Left kidney (tissue), 8 donors: ENCODE data around the gene SLC22A23. TPM values are rescaled to one million over a fixed set of nuclear protein-coding genes. Genes with fewer than 3 reads are reported as not detected.
A peak's percentile ranks its signal among the peaks of the same experiment; 100 is the strongest.

ENCODE experiments used
- DNase-seq: peaks from one replicate; pipeline ENCODE4 v3.0.0-alpha.2; 2013
- long read RNA-seq, 8 donors: transcript quantifications; one replicate each; lab custom pipeline, GENCODE V29; 2026
- polyA plus RNA-seq: library from polyadenylated mRNA; unstranded; fragments of 120-200 nt; gene quantifications from one replicate; pipeline ENCODE4 v1.2.1, GENCODE V29; 2013; ENCODE audit not compliant: insufficient read length

Gene SLC22A23, protein sequence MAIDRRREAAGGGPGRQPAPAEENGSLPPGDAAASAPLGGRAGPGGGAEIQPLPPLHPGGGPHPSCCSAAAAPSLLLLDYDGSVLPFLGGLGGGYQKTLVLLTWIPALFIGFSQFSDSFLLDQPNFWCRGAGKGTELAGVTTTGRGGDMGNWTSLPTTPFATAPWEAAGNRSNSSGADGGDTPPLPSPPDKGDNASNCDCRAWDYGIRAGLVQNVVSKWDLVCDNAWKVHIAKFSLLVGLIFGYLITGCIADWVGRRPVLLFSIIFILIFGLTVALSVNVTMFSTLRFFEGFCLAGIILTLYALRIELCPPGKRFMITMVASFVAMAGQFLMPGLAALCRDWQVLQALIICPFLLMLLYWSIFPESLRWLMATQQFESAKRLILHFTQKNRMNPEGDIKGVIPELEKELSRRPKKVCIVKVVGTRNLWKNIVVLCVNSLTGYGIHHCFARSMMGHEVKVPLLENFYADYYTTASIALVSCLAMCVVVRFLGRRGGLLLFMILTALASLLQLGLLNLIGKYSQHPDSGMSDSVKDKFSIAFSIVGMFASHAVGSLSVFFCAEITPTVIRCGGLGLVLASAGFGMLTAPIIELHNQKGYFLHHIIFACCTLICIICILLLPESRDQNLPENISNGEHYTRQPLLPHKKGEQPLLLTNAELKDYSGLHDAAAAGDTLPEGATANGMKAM
- polyA plus RNA-seq, result 12.8 TPM
- long read RNA-seq, donor 1, full-length matches to known transcripts, result 1 of 1 reads
- long read RNA-seq, donor 1, partial matches to known transcripts, result 0 of 1 reads
- long read RNA-seq, donor 1, other reads (novel, unspliced or antisense), result 0 of 1 reads
- long read RNA-seq, donor 2, full-length matches to known transcripts, result 4 of 4 reads
- long read RNA-seq, donor 2, partial matches to known transcripts, result 0 of 4 reads
- long read RNA-seq, donor 2, other reads (novel, unspliced or antisense), result 0 of 4 reads
- long read RNA-seq, donor 3, partial matches to known transcripts, result 0 of 1 reads
- long read RNA-seq, donor 3, other reads (novel, unspliced or antisense), result 0 of 1 reads
- long read RNA-seq, donor 4, result 0 reads
- long read RNA-seq, donor 5, result 0 reads
- long read RNA-seq, donor 6, result 0 reads
- long read RNA-seq, donor 7, full-length matches to known transcripts, result 4 of 4 reads
- long read RNA-seq, donor 7, partial matches to known transcripts, result 0 of 4 reads
- long read RNA-seq, donor 7, other reads (novel, unspliced or antisense), result 0 of 4 reads
- long read RNA-seq, donor 8, full-length matches to known transcripts, result 1 of 1 reads
- long read RNA-seq, donor 8, partial matches to known transcripts, result 0 of 1 reads
- long read RNA-seq, donor 8, other reads (novel, unspliced or antisense), result 0 of 1 reads

DNA sequence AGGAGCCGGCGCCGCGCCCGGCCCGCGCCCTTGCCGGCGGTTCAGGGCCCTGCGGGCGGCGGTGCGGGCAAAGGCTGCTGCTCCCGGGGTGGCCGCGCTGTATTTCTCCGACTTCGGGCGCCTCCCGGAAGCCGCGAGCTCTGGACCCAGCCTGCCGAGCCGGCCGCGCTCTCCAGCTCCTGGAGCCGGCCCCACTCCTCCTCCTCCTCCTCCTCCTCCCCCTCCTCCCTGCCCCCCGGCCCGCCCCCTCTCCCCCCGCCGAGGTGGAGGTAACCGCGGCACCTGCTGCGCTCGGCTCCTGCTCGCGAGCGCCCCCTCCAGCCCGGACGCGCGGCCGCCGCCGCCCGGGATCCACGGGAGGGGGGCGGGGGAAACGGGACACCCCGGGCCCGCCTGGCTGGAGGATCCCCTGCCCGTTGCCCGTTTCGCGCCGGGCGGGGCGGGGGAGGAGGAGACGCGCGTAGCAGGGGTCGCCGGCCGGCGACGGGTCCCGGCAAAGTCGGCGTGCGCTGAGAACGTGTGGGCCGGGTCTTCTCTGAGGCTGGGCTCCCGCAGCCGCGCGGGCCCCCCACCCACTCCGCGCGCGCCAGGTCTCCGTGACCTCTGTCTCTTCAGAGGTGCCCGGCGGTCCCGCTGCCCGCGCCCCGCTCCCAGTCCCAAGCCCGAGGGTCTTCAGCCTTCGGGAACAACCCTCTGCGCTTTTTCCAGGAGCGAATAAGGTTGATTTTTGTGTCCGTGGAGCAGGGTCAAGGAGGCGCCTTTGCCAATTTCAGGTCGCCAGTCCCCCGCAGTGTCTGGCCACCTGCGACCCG is at the start of gene SLC22A23:
Gene SLC22A23 (minus strand): TSS at position 153 of the 812 bp plus-strand sequence. CDS start 491 bp downstream, outside the sequence.
- peak; percentile 82 for DNase-seq

DNA sequence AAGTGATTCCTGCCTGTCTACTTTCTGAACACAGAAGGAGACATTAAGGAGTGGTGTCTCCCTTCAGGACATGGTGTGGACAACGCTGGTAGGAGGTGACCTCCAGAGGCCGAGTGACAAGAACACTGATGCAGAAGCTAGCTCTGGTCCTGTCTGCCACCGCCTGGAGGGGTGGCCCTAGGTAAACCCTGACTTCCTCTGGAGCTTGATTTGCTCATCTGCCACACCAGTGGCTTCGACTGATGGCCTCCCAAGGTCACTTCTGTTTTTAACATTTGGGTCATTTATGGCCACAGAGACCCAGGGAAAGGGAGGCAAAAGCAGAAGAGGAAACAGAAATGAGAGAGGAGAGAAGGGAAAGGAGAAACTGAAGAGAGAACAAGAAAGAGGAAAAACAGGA is 49.4 kb upstream of the SLC22A23 start:
- DNase-seq, result no peak

DNA sequence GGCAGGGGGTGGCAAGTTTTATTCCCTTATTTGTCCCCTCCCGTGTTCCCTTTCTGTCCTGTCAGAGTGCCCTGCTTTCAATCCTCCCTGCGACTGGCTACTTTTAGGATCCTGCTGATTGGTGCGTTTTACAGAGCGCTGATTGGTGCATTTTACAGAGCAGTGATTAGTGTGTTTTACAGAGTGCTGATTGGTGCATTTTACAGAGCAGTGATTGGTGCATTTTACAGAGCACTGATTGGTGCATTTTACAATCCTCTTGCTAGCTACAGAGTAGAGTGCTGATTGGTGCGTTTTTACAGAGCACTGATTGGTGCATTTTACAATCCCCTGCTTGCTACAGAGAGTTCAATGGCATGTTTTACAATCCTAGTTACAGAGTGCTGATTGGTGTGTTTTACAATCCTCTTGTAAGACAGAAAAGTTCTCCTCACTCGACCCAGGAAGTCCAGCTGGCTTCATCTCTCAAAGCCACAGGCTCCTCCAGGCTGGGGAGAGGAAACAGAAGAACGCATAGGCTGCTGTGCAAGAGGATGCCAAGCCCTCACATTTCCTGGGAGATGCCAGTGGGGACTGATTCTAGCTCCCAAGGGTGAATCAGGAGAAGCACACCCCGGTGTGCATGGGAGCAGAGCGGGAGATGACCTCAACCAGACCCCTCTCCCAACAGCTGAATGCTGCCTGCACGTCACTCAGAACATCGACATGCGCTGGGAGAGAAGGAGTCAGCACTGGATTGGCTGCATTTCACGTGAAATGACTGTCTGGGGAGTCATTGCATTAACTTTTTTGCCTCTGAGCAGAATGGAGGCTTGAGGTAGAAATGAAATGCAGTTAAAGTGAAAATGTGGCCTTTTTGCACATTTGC is 48.3 kb upstream of the SLC22A23 start:
- no peak for DNase-seq

DNA sequence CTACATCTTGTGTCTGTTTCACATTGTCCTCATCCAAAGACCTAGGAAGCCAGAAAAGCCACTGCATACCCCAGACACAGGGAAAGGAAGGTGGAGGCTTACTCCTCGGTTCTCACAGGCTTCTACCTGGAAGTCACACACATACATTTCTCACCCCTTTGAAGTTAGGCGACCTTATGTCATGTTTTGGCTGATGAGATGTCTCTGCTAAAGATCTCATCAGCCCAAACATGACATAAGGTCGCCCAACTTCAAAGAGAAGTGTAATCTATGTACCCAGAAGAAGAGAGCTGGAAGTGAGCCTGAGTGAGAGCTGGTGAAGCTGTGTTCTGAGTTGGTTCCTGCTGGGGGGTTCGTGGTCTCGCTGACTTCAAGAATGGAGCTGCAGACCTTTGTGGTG is 47.5 kb upstream of the SLC22A23 start:
- no peak for DNase-seq

DNA sequence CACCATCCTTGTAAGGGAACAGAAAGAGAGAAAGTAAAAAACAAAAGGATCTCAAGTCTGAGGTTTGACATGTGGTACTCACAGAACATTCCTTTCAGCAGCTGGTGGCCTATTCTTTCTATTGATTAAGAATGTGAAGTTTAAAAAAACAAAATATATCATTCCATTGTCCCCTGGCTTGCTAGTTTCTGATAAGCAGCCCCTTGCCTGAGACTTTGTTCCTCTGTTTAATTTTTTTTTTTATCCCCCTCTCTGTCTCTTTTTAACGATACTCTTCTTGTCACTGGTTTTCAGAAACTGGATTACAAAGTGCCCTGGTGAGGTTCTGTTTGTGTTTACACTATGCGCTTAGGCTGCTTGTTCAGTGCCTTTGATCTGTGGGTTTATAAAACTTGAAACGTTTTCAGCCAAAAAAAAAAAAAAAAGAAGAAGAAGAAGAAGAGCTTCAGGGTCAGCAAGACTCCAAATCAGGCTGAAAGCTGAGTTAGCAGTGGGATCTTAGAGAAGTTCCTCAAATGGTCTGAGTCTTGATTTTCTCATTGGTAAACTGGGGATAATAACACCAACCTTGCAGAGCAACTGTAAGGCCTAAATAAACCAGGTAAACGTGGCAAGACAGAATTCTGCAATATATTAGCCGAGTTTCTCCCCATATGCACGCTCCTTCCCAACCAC is 45.1 kb upstream of the SLC22A23 start:
- DNase-seq, result no peak

DNA sequence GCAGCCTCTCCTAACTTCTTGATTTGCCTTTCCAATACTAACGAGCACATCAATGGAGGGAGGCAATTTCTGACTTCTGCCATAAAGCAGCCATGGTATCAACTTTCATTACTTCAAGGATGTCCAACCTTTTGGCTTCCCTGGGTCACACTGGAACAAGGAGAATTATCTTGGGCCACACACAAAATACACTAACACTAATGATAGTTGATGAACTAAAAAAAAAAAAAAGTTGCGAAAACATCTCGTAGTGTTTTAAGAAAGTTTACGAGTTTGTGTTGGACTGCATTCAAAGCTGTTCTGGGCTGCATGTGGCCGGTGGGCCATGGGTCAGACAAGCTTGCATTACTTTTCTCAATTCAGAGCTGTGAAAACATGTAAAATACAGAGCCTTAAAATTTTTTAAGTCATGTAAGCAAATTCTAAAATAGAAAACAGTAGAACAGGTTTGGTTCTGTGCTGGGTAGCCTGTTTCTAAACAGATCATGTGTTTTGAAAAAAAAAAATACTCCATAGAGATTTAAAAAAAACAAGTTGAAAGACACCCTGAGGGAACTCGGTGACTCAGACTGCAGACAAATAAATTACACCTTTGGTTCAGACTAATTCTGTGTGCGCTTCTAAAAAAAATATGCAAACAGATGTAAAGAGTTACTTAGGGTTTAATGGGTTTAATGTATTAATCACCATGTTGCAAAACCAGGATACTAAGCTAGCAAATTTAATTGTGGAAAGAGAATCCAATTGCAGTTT is 43.6 kb upstream of the SLC22A23 start:
- DNase-seq, result peak; percentile 34

DNA sequence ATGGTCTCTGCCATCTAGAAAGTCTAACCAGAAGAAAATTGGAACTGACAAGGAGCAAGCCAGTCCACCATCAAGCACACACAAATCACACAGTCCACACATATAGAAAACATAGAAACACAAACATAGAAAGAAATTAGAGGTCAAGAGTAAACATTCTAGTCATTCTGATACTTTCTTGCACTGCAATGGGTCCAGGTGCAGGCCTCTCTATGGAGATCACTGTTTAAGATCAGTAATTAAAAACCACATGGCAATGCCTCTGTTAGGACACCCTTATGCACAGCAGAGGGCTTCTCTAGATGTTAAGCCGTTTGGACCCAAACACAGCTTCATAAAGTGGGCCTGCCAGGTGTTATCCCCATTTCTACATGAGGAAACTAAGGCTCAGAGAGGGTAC is 42.8 kb upstream of the SLC22A23 start:
- no peak for DNase-seq

DNA sequence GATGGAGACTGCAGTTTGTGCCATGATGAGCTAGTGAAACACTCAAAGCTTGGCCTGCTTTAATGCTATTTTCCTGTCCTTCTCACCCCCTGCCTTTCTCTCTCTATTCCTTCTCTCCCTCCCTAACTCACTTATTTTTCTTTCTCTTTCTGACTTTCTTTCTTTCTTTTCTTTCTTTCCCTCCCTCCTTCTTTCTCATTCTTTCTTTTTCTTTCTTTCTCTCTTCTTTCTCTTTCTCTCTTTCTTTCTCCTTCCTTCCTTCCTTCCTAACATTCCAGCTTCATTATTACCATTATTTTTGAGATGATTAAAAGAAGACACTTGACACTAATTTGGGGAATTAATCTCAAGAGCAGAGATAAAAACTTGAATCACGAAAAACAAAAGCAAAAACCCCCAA is 39.5 kb upstream of the SLC22A23 start:
- no peak for DNase-seq

DNA sequence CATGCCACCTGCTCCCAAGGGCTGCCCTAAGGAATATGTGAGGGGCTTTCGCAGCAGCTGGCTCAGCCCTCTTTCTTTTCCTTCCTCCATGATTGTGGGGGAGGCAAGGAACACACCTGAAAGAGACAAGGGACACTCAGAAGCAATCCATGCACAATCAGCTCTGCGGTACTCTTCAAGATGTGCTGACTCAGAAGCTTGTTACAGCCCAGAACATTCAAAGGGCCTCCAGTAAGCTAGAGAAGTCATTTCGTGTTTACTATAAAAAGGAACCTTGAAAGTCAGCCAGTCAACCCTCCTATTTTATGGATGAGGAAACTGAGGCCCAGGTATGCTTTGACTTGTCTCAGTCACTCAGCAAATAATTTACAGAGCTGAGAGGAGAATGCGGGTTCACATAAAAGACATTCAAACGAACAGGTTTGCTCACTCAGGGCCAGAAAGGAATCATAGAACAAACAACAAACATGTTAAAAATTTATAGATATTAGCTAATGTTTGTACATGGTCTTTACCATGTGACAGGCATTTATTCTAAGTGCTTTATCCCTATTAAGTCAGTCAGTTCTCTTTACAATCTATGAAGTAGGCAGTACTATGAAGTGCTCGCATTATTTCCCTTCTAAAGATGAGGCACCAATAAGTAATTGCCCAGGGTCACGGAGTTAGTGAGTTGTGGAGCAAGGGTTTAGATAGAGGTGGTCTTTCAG is 37.7 kb upstream of the SLC22A23 start:
- no peak for DNase-seq

DNA sequence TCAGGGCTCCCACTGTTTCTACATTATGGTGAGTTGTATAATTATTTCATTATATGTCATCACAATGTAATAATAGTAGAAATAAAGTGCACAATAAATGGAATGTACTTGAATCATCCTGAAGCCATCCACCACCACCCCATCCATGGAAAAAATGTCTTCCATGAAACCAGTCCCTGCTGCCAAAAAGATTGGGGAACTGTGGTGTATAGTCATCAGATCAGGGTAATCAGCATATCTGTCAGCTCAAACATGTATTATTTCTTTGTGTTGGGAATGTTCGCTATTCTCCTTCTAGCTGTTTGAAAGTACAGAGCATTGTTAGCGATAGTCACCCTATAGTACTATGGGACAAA is 33.8 kb upstream of the SLC22A23 start:
- DNase-seq, result no peak

DNA sequence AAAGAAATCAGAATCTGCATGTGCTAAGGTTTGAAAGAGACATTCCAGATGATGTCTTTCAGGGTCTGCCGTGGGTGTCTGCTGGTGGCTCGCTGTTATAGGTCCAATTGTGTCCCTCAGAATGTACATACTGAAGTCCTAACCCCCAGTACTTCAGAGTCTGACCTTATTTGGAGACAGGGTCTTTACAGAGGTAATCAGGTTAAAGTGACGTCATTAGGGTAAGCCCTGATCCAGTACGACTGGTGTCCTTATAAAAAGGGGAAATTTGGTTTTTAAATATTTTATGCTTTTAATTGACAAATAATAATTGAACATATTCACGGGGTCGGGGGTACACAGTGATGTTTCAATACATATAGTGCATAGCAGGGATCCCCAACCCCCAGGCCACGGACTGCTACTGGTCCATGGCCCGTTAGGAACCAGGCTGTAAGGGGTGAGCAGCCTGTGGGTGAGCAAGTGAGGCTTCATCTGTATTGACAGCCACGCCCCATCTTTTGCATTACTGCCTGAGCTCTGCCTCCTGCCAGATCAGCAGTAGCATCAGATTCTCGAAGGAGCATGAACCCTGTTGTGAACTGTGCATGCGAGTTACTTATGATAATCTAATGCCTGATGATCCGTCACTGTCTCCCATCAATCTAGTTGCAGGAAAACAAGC is 33.2 kb upstream of the SLC22A23 start:
- DNase-seq, result no peak

DNA sequence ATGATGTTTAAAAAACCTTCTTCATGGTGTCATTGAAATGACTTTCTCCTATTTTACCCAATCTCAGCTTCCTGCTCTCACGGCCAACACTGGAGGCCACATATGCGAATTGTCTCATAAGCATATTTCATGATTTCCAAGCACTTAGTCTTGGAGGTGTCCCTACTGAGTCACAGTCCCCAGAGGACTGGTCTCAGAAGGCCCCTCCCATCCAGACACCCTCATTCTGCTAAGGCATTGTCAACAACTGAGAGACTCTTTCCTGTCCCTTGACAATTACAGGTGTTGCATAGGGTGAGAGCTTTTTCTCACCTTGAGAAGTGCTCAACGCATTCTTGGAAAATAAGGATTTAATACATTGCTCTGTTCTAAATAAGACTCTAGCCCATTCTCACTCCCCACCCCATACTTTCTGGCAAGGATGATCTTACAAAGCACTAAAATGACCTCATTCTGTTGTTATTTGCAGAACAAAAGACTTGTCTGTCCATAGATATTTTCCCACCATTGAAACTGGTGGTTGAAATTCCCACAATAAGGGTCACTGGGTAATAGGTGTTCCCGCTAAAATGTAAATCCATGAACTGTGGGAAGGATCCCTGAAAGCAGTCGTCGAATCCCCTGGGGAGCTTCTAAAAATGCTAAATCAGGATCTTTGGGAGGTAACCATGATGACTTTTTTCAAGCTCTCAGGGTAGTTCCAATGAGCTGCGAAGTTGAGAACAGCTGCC is 32.3 kb upstream of the SLC22A23 start:
- DNase-seq, result no peak

DNA sequence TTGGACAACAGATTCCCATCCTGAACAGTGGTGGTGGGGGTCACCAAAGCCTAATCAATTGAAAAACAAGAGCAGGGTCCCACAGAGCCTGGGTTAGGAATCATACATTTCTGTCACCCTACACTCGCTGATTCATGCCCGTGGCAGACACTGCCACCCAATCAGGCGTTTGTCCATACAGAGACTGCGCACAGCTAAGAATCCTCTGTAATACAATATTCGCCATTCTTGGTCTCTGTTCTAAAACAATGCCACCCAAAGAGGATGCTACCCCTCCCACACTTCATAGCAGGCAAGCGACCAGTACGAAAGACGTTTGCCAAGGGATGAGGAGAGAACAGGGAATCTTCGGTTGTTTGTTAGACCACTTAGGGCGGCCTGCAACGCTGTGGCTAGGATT is 28.1 kb upstream of the SLC22A23 start:
- no peak for DNase-seq

DNA sequence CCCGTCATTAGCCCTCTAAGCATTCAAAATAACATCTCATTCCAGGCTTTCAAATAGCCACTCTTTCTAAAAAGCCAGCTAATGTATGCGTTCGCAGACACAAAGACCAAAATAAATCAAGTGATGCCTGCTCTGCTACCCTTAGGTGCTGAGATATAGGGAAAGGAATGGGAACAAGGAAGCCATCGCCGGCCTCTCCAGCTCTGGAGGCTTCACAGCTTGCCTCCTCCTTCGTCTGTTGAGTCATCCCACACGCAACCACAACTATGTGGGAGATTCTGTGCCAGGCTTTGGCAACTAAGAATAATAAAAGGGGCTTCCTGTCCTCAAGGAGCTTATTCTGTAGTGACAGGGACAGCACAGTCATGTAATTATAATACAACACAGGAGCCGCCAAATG is 27.3 kb upstream of the SLC22A23 start:
- DNase-seq, result no peak

DNA sequence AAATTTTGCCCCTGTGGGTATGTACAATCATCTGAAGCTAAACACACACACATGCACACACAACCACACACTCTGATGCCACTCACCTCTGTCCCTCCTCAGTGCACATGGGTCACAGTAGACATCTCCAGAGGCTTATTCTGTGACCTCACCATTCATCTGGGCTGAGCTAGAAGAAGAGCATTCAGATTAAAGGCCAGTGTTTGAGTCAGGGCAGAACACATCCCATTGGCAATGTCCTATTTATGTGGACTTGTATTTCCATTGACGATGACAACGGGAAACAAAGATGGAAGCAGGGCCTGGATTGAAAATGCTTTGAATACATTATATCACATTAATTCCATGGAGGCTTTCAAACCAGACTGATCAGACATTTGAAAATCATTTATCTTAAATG is 26.8 kb upstream of the SLC22A23 start:
- DNase-seq, result no peak

DNA sequence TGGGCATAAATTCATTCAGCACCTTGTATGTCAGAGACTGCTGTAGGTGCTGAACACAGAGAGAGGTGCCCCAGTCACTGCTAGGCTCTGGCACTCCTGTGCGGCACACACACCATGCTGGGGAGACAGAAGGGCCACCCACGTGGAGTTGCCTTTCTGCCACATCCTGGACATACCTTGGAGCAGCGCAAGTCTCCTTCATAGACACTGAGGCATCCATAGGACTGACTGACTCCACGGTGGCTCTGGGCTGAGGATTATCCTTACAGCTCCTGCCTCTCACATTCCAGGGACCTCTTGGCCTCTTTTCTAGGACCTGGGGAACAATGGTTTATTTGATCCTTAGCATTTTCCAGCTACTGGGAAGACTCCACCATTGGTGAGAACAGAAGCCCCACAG is 26.0 kb upstream of the SLC22A23 start:
- DNase-seq, result no peak

DNA sequence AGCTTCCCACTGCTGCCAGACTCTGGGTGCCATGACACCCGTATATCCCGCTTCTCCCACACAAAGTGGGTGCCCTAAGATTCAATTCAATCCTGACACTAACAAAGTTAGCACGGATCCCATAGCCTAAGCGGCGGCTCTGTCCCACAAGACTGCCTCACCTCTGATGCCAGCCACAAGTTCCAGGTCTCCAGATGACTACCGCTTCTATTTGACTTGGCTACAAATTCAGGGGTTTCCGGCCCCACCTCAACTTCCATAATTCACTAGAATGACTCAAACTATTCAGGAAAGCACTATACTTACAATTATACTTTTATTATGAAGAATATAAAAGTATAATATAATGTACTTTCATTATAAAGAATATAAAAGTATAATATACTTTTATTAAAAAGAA is 24.8 kb upstream of the SLC22A23 start:
- DNase-seq, result no peak
